Liver (tissue), 9 donors: Measurements from ENCODE around the gene WWOX. TPM values are rescaled to one million over a fixed set of nuclear protein-coding genes. Genes with fewer than 3 reads are reported as not detected.

Experiments used
- DNase-seq: peaks from one replicate; pipeline ENCODE4 v3.0.0-alpha.2; 2017; ENCODE audit warnings: low spot score
- H3K27ac ChIP-seq, 2 donors: one replicate each; pipeline ENCODE4 v1.7.0; 2013; ENCODE audit warnings: inconsistent platforms in 2 of 2, low read length in 2 of 2, control low read depth in 1 of 2, low read depth in 1 of 2, mild to moderate bottlenecking in 1 of 2
- H3K27me3 ChIP-seq, 4 donors: one replicate each; pipeline versions ENCODE4 v1.6.1 to v1.7.0; 2013; ENCODE audit warnings: low read length in 3 of 4, inconsistent platforms in 1 of 4, mild to moderate bottlenecking in 1 of 4, moderate library complexity in 1 of 4; ENCODE audit not compliant: control insufficient read depth in 4 of 4, insufficient read depth in 4 of 4
- H3K36me3 ChIP-seq, 4 donors: one replicate each; pipeline versions ENCODE4 v1.6.1 to v1.7.0; 2013; ENCODE audit warnings: low read length in 3 of 4, mild to moderate bottlenecking in 3 of 4, low read depth in 1 of 4, moderate library complexity in 1 of 4; ENCODE audit not compliant: control insufficient read depth in 4 of 4, insufficient read depth in 3 of 4
- H3K4me1 ChIP-seq, 4 donors: one replicate each; pipeline versions ENCODE4 v1.6.1 to v1.7.0; 2013; ENCODE audit warnings: low read length in 3 of 4, mild to moderate bottlenecking in 3 of 4, moderate library complexity in 1 of 4; ENCODE audit not compliant: control insufficient read depth in 4 of 4, insufficient read depth in 4 of 4
- H3K4me3 ChIP-seq, 3 donors: one replicate each; pipeline versions ENCODE4 v1.6.1 to v1.7.0; 2013; ENCODE audit warnings: low read length in 3 of 3, control low read depth in 1 of 3, low read depth in 1 of 3, mild to moderate bottlenecking in 1 of 3
- H3K9ac ChIP-seq, 2 donors: one replicate each; pipeline ENCODE4 v1.7.0; 2013; ENCODE audit warnings: low read length in 2 of 2, mild to moderate bottlenecking in 2 of 2, moderate library complexity in 2 of 2, control low read depth in 1 of 2, low read depth in 1 of 2
- H3K9me3 ChIP-seq, 4 donors: one replicate each; pipeline versions ENCODE4 v1.6.1 to v1.7.0; 2013; ENCODE audit warnings: low read length in 3 of 4; ENCODE audit not compliant: control insufficient read depth in 4 of 4
- ATF3 ChIP-seq: IDR thresholded peaks from 2 replicates; pipeline ENCODE4 v1.6.1; 2016; ENCODE audit warnings: antibody characterized with exemption
- CTCF ChIP-seq: fragments of 150-350 bp; IDR thresholded peaks from 2 replicates; pipeline ENCODE4 v1.5.1; 2017; ENCODE audit warnings: improper control_type of control experiment, low read depth, low read length; ENCODE audit not compliant: missing input control
- EGR1 ChIP-seq, 2 donors: IDR thresholded peaks; 2 replicates each; pipeline ENCODE4 v1.6.1; 2016 to 2018; ENCODE audit warnings: antibody characterized with exemption in 2 of 2, low read depth in 2 of 2
- FOXA1 ChIP-seq: IDR thresholded peaks from 2 replicates; pipeline ENCODE4 v1.6.1; 2016; ENCODE audit warnings: antibody characterized with exemption
- FOXA2 ChIP-seq: IDR thresholded peaks from 2 replicates; pipeline ENCODE4 v1.6.1; 2016; ENCODE audit warnings: antibody characterized with exemption
- GABPA ChIP-seq, 2 donors: IDR thresholded peaks in 1 of 2; conservative IDR thresholded peaks in 1 of 2; 2 replicates each; pipeline ENCODE4 v1.6.1; 2016; ENCODE audit warnings: antibody characterized with exemption in 2 of 2, mild to moderate bottlenecking in 1 of 2, moderate library complexity in 1 of 2
- HNF4A ChIP-seq, 2 donors: conservative IDR thresholded peaks; 2 replicates each; pipeline ENCODE4 v1.6.1; 2016; ENCODE audit warnings: antibody characterized with exemption in 2 of 2, mild to moderate bottlenecking in 2 of 2
- HNF4G ChIP-seq: IDR thresholded peaks from 2 replicates; pipeline ENCODE4 v1.6.1; 2016; ENCODE audit warnings: antibody characterized with exemption
- JUND ChIP-seq, 2 donors: IDR thresholded peaks; 2 replicates each; pipeline ENCODE4 v1.6.1; 2016; ENCODE audit warnings: antibody characterized with exemption in 2 of 2
- MAX ChIP-seq: IDR thresholded peaks from 2 replicates; pipeline ENCODE4 v1.6.1; 2016; ENCODE audit warnings: antibody characterized with exemption
- NR2F2 ChIP-seq: IDR thresholded peaks from 2 replicates; pipeline ENCODE4 v1.6.1; 2016; ENCODE audit warnings: antibody characterized with exemption
- RAD21 ChIP-seq, 2 donors: IDR thresholded peaks; 2 replicates each; pipeline ENCODE4 v1.6.1; 2016; ENCODE audit warnings: antibody characterized with exemption in 2 of 2, mild to moderate bottlenecking in 2 of 2
- REST ChIP-seq: IDR thresholded peaks from 2 replicates; pipeline ENCODE4 v1.6.1; 2016; ENCODE audit warnings: antibody characterized with exemption, mild to moderate bottlenecking
- RXRA ChIP-seq, 2 donors: IDR thresholded peaks; 2 replicates each; pipeline ENCODE4 v1.6.1; 2017 to 2018; ENCODE audit warnings: antibody characterized with exemption in 2 of 2, mild to moderate bottlenecking in 1 of 2
- SP1 ChIP-seq: IDR thresholded peaks from 2 replicates; pipeline ENCODE4 v1.6.1; 2018; ENCODE audit warnings: antibody characterized with exemption, mild to moderate bottlenecking
- TAF1 ChIP-seq: conservative IDR thresholded peaks from 2 replicates; pipeline ENCODE4 v1.6.1; 2016; ENCODE audit warnings: antibody characterized with exemption, mild to moderate bottlenecking
- YY1 ChIP-seq: IDR thresholded peaks from 2 replicates; pipeline ENCODE4 v1.6.1; 2016; ENCODE audit warnings: antibody characterized with exemption, mild to moderate bottlenecking
- ZBTB33 ChIP-seq: IDR thresholded peaks from 2 replicates; pipeline ENCODE4 v1.6.1; 2016; ENCODE audit warnings: antibody characterized with exemption
- WGBS: extraction: QIAGEN DNeasy Blood & Tissue Kit; methylation state at CpG from one replicate; pipeline ENCODE4 v1.1.7; 2013; 5-methylcytosine and 5-hydroxymethylcytosine counted together
- polyA plus RNA-seq, 2 donors: library from polyadenylated mRNA; stranded (reverse) in 1 of 2; unstranded in 1 of 2; fragments of 200-250 nt in 1 of 2; fragments of >200 nt in 1 of 2; fragmentation: Nextera tagmentation in 1 of 2; extraction: Ambion mirVana in 1 of 2; gene quantifications; one replicate each; pipeline versions ENCODE4 v1.2.1 to v1.2.3, GENCODE V29; 2013 to 2015
- total RNA-seq, 2 donors: library from RNA; depleted of rRNA; stranded (reverse); fragments of >200 nt; gene quantifications; one replicate each; pipeline ENCODE4 v1.2.3, GENCODE V29; 2014
- donor health status: healthy.
- donor health status: healthy.
- donor health status: healthy.
- donor health status: healthy.
- donor health status: healthy.

WWOX gene
- total and polyA plus RNA-seq, 4 donors, result 9.8 to 46.0 (median 15.3) TPM

GRCh38 chr16:78549366-78549765 is 449.9 kb downstream of the WWOX start:
- DNase-seq, result no peak
- no peaks in the 10 kb centered on the region for H3K36me3 ChIP-seq
- WGBS, result 91% methylated on average over 6 of the region's 6 CpGs
- H3K27ac ChIP-seq, result no peak overlapping the region
- H3K4me1 ChIP-seq, result no peaks in the 10 kb centered on the region
- TF ChIP-seq TAF1, result no peak
- TF ChIP-seq ATF3, result no peak
- TF ChIP-seq SP1, result no peak
- no peak for TF ChIP-seq HNF4A (conservative IDR thresholded peaks at IDR 0.05)
- no peak for TF ChIP-seq MAX
- TF ChIP-seq HNF4G, result no peak
- no peak for TF ChIP-seq ZBTB33
- TF ChIP-seq FOXA1, result no peak
- no peak for TF ChIP-seq YY1
- TF ChIP-seq NR2F2, result no peak
- TF ChIP-seq FOXA2, result no peak
- no peak for TF ChIP-seq GABPA (IDR thresholded peaks at IDR 0.05 in 1 of 2, conservative IDR thresholded peaks at IDR 0.05 in 1 of 2)
- no peak for TF ChIP-seq CTCF
- TF ChIP-seq RAD21 (IDR thresholded peaks at IDR 0.05), result no peak
- TF ChIP-seq EGR1 (IDR thresholded peaks at IDR 0.05; ENCODE audit: low read depth in 2 of 2), result no peak
- TF ChIP-seq RXRA (IDR thresholded peaks at IDR 0.05), result no peak
- no peak for TF ChIP-seq JUND (IDR thresholded peaks at IDR 0.05)
- no peak for TF ChIP-seq REST
- no peak overlapping the region for H3K9ac ChIP-seq
- H3K4me3 ChIP-seq, result no peak overlapping the region
- no peaks in the 10 kb centered on the region for H3K27me3 ChIP-seq
- no peaks in the 10 kb centered on the region for H3K9me3 ChIP-seq
